ENCODE results near the gene MXD4. TPM values are rescaled to one million over a fixed set of nuclear protein-coding genes. Genes with fewer than 3 reads are reported as not detected.

Gene MXD4
- polyA plus RNA-seq, 1 of the 3 experiments (the other 2 are of a cell fraction): 38.6 TPM

GRCh38 chr4:2248044-2248780 lies 13.7 kb downstream of the MXD4 start:
- Histone ChIP-seq H3K27me3 (ENCODE audit: insufficient read depth) (no peaks in the 10 kb centered on the region), H3K9me2 (no peaks in the 10 kb centered on the region), H4K20me1 (ENCODE audit: insufficient read depth) (0 out of 2 replicates have a peak, but pooled peaks cover 5% of the 10 kb centered on the region), H3K9ac (no peak overlapping the region), H3K4me1 (ENCODE audit: control insufficient read depth in 1 of 2, insufficient read depth in 2 of 2, low read depth in 1 of 2, low read length in 1 of 2) (no peaks in the 10 kb centered on the region; a peak in 2 of 4 replicates), H3K4me2 (no peak overlapping the region), H3K79me2 (ENCODE audit: insufficient read depth) (no peaks in the 10 kb centered on the region), H2AFZ (ENCODE audit: low read depth) (no peak overlapping the region), H3F3A (replicated peaks; ENCODE audit: insufficient read depth) (peaks cover 10% of the 10 kb centered on the region), H3K27ac (ENCODE audit: low read depth in 2 of 2, low read length in 1 of 2) (no peak overlapping the region), H3K9me3 (no peaks in the 10 kb centered on the region), H3K4me3 (ENCODE audit: low read depth in 2 of 2, low read length in 1 of 2) (no peak overlapping the region), H3K36me3 (replicated peaks in 1 of 2; ENCODE audit: control insufficient read depth in 1 of 2, insufficient read depth in 2 of 2, low read length in 1 of 2) (peaks cover 0 to 45% of the 10 kb centered on the region in 2 experiments)
- POLR2A ChIA-PET: no interaction called here
- WGBS (ENCODE audit: low lambda C conversion rate): 87% methylated on average over 14 of the region's 21 CpGs
- TF ChIP-seq CHD2 (IDR thresholded peaks at IDR 0.05; ENCODE audit: low read length, partially characterized antibody): no peak
- no peak for TF ChIP-seq EZH2phosphoT487 (IDR thresholded peaks at IDR 0.05; ENCODE audit: borderline replicate concordance, low read depth)
- TF ChIP-seq REST (IDR thresholded peaks at IDR 0.05; ENCODE audit: low read depth, low read length): no peak
- TF ChIP-seq FOXJ3 (CRISPR knock-in tag; IDR thresholded peaks at IDR 0.05): no peak
- no peak for TF ChIP-seq USF1 (IDR thresholded peaks at IDR 0.05; ENCODE audit: borderline replicate concordance, low read depth)
- TF ChIP-seq USF2 (IDR thresholded peaks at IDR 0.05; ENCODE audit: borderline replicate concordance, low read depth, low read length): no peak
- TF ChIP-seq SIN3A (IDR thresholded peaks at IDR 0.05; ENCODE audit: borderline replicate concordance, low read depth, low read length): no peak
- TF ChIP-seq YY1 (IDR thresholded peaks at IDR 0.05; ENCODE audit: low read depth): no peak
- no peak for TF ChIP-seq MEF2A (IDR thresholded peaks at IDR 0.05; ENCODE audit: borderline replicate concordance, low read depth)
- TF ChIP-seq ELF1 (IDR thresholded peaks at IDR 0.05): no peak
- TF ChIP-seq MXI1 (IDR thresholded peaks at IDR 0.05; ENCODE audit: low read depth, low read length): no peak
- no peak for TF ChIP-seq RAD21 (IDR thresholded peaks at IDR 0.05; ENCODE audit: low read length)
- TF ChIP-seq MAX (IDR thresholded peaks at IDR 0.05; ENCODE audit: low read depth): no peak
- no peak for TF ChIP-seq GATA2 (CRISPR knock-in tag; IDR thresholded peaks at IDR 0.05)
- no peak for TF ChIP-seq TAF1 (IDR thresholded peaks at IDR 0.05; ENCODE audit: borderline replicate concordance, low read depth, low read length)
- TF ChIP-seq NRF1 (IDR thresholded peaks at IDR 0.05; ENCODE audit: low read depth, low read length): no peak
- TF ChIP-seq IRF3 (IDR thresholded peaks at IDR 0.05; ENCODE audit: low read depth, low read length): no peak
- no peak for TF ChIP-seq TCF12 (IDR thresholded peaks at IDR 0.05)
- CTCF ChIA-PET: interaction anchor here (1.4 kb wide), 1 partner anchor 28 kb away, joined by 3 read pairs; no protein-coding TSS in a partner anchor
- DNase-seq: peak; percentile 24

Data from SK-N-SH (cell line).